Neural progenitor cell (in vitro differentiated cells): ENCODE data around the gene SPTBN4. TPM values are rescaled to one million over a fixed set of nuclear protein-coding genes. Genes with fewer than 3 reads are reported as not detected.
"Not testable (repeated sequence)": the region's sequence is repeated elsewhere in the genome, so short reads cannot be mapped to it uniquely, and the experiment has no call there.

Source experiments
- DNase-seq: peaks from one replicate; pipeline ENCODE4 v3.0.0-alpha.2; 2016; ENCODE audit warnings: low spot score
- H2AFZ ChIP-seq: fragments of 200-600 bp; sonication (generic); replicated peaks from 2 replicates; pipeline ENCODE4 v1.6.1; 2016; ENCODE audit warnings: antibody characterized with exemption
- H3F3A ChIP-seq: fragments of 200-600 bp; sonication (generic); 2 replicates; pipeline ENCODE4 v1.6.1; 2016; ENCODE audit warnings: antibody characterized with exemption, low read depth
- H3K27ac ChIP-seq: fragments of 200-600 bp; sonication (generic); 2 replicates; pipeline ENCODE4 v1.5.1; 2016; ENCODE audit warnings: mild to moderate bottlenecking
- H3K27me3 ChIP-seq: fragments of 200-600 bp; sonication (generic); 2 replicates; pipeline ENCODE4 v1.6.1; 2016; ENCODE audit warnings: mild to moderate bottlenecking, moderate library complexity
- H3K36me3 ChIP-seq: fragments of 200-600 bp; sonication (generic); 2 replicates; pipeline ENCODE4 v1.5.1; 2016
- H3K4me1 ChIP-seq: fragments of 200-600 bp; sonication (generic); 2 replicates; pipeline ENCODE4 v1.6.1; 2016; ENCODE audit warnings: mixed run types
- H3K4me2 ChIP-seq: fragments of 200-600 bp; sonication (generic); 2 replicates; pipeline ENCODE4 v1.6.1; 2016
- H3K4me3 ChIP-seq: fragments of 200-600 bp; sonication (generic); 2 replicates; pipeline ENCODE4 v1.5.1; 2016
- H3K79me2 ChIP-seq: fragments of 200-600 bp; sonication (generic); 2 replicates; pipeline ENCODE4 v1.6.1; 2016; ENCODE audit warnings: low read depth
- H3K9ac ChIP-seq: fragments of 200-600 bp; sonication (generic); 2 replicates; pipeline ENCODE4 v1.6.1; 2016
- H3K9me3 ChIP-seq: fragments of 200-600 bp; sonication (generic); 2 replicates; pipeline ENCODE4 v1.5.1; 2016; ENCODE audit warnings: low read depth
- H4K20me1 ChIP-seq: fragments of 200-600 bp; sonication (generic); 2 replicates; pipeline ENCODE4 v1.6.1; 2016; ENCODE audit warnings: low read depth
- H3K27ac Mint-ChIP-seq: 3 replicates; pipeline ENCODE4 v1.8.0; 2021; ENCODE audit warnings: mixed read lengths
- H3K27me3 Mint-ChIP-seq: 2 replicates; pipeline ENCODE4 v1.8.0; 2022; ENCODE audit warnings: low read depth, mild to moderate bottlenecking, inconsistent platforms, moderate library complexity, mixed read lengths; ENCODE audit not compliant: insufficient read depth
- H3K36me3 Mint-ChIP-seq: 3 replicates; pipeline ENCODE4 v1.8.0; 2021; ENCODE audit warnings: mixed read lengths
- H3K4me1 Mint-ChIP-seq: 3 replicates; pipeline ENCODE4 v1.8.0; 2021; ENCODE audit warnings: mixed read lengths
- H3K4me3 Mint-ChIP-seq: 3 replicates; pipeline ENCODE4 v1.8.0; 2021; ENCODE audit warnings: mild to moderate bottlenecking, moderate library complexity, mixed read lengths
- H3K9me3 Mint-ChIP-seq: 3 replicates; pipeline ENCODE4 v1.8.0; 2020; ENCODE audit warnings: mixed read lengths
- EZH2 ChIP-seq: fragments of 200-600 bp; sonication (generic); IDR thresholded peaks from 2 replicates; pipeline ENCODE4 v1.6.1; 2017; ENCODE audit warnings: antibody characterized with exemption, mild to moderate bottlenecking, moderate library complexity
- EZH2phosphoT487 ChIP-seq: fragments of 200-600 bp; sonication (generic); IDR thresholded peaks from 2 replicates; pipeline ENCODE4 v1.6.1; 2017; ENCODE audit warnings: antibody characterized with exemption
- total RNA-seq: library from RNA; depleted of rRNA; stranded (reverse); fragments of >200 nt; gene quantifications from 2 replicates; pipeline ENCODE4 v1.2.3, GENCODE V29; 2015; ENCODE audit warnings: low replicate concordance
- TF ChIP-seq, protein P1 (sequence below): fragments of 200-600 bp; sonication (generic); IDR thresholded peaks from 2 replicates; pipeline ENCODE4 v1.5.1; 2017; ENCODE audit warnings: antibody characterized with exemption, mild to moderate bottlenecking

SPTBN4 gene
- total RNA-seq, 1 donor from 2014 or later: 2.5 TPM

DNA sequence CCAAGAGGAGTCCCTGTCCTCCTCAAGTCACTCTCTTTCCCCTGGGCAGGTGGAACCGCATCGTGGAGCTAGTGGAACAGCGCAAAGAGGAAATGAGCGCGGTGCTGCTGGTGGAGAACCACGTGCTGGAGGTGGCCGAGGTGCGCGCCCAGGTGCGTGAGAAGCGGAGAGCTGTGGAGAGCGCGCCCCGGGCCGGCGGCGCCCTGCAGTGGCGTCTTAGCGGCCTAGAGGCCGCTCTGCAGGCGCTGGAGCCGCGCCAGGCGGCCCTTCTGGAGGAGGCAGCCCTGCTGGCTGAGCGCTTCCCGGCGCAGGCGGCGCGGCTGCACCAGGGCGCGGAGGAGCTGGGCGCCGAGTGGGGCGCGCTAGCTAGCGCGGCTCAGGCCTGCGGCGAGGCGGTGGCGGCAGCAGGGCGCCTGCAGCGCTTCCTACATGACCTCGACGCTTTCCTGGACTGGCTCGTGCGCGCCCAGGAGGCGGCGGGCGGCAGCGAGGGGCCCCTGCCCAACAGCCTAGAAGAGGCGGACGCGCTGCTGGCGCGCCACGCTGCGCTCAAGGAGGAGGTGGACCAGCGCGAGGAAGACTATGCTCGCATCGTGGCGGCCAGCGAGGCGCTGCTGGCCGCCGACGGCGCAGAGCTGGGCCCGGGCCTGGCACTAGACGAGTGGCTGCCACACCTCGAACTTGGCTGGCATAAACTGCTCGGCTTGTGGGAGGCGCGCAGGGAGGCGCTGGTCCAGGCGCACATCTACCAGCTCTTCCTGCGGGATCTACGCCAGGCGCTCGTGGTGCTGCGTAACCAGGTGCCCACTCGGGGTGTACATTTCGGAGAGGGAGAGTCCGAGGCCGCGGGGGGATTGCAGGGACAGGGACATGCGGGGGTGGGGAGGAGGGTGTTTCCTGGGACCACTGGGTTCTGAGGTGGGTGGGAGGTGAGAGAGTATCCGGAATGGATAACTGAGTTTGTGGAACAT, 52.8 kb downstream of the SPTBN4 start:
- Mint-ChIP-seq H3K9me3 (peaks cover 4% of the 10 kb centered on the region), H3K4me1 (peaks cover 3% of the 10 kb centered on the region), H3K4me3 (peak overlapping the region; percentile 41), H3K27me3 (peaks cover 57% of the 10 kb centered on the region), H3K27ac (no peak overlapping the region), H3K36me3 (no peaks in the 10 kb centered on the region)
- H3K27ac ChIP-seq: no peak overlapping the region
- H2AFZ ChIP-seq: peak overlapping the region; percentile 79
- peak; percentile 64 for TF ChIP-seq EZH2phosphoT487
- peak; percentile 81 for TF ChIP-seq EZH2
- TF ChIP-seq, protein P1, sequence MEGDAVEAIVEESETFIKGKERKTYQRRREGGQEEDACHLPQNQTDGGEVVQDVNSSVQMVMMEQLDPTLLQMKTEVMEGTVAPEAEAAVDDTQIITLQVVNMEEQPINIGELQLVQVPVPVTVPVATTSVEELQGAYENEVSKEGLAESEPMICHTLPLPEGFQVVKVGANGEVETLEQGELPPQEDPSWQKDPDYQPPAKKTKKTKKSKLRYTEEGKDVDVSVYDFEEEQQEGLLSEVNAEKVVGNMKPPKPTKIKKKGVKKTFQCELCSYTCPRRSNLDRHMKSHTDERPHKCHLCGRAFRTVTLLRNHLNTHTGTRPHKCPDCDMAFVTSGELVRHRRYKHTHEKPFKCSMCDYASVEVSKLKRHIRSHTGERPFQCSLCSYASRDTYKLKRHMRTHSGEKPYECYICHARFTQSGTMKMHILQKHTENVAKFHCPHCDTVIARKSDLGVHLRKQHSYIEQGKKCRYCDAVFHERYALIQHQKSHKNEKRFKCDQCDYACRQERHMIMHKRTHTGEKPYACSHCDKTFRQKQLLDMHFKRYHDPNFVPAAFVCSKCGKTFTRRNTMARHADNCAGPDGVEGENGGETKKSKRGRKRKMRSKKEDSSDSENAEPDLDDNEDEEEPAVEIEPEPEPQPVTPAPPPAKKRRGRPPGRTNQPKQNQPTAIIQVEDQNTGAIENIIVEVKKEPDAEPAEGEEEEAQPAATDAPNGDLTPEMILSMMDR: peak; percentile 14
- H3F3A ChIP-seq: peaks cover 6% of the 10 kb centered on the region
- no peaks in the 10 kb centered on the region for H3K36me3 ChIP-seq
- H3K4me2 ChIP-seq: peak overlapping the region; percentile 66
- no peaks in the 10 kb centered on the region for H3K4me1 ChIP-seq
- peak; percentile 74 for DNase-seq
- H3K9ac ChIP-seq: no peak overlapping the region
- H3K9me3 ChIP-seq: no peaks in the 10 kb centered on the region
- H3K27me3 ChIP-seq: peaks cover 74% of the 10 kb centered on the region
- H4K20me1 ChIP-seq: no peaks in the 10 kb centered on the region
- H3K4me3 ChIP-seq: peak overlapping the region; percentile 33
- no peaks in the 10 kb centered on the region for H3K79me2 ChIP-seq

DNA sequence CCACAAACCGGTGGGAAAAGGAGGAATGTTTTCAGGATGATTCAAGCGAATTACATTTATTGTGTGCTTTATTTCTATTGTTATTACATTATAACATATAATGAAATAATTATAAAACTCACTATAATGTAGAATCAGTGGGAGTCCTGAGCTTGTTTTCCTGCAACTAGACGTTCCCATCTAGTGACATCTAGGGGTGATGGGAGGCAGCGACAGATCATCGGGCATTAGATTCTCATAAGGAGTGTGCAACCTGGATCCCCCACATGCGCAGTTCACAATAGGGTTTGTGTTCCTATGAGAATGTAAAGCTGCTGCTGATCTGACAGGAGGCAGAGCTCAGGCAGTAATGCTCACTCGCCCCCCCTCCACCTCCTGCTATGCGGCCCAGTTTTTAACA, 54.5 kb downstream of the SPTBN4 start:
- H2AFZ ChIP-seq: no peak overlapping the region
- Mint-ChIP-seq H3K9me3 (peaks cover 4% of the 10 kb centered on the region), H3K36me3 (no peaks in the 10 kb centered on the region), H3K4me3 (no peak overlapping the region), H3K27me3 (peaks cover 50% of the 10 kb centered on the region), H3K27ac (no peak overlapping the region), H3K4me1 (peaks cover 7% of the 10 kb centered on the region)
- no peak overlapping the region for H3K4me2 ChIP-seq
- H3K4me3 ChIP-seq: no peak overlapping the region
- H3K27ac ChIP-seq: no peak overlapping the region
- H3K4me1 ChIP-seq: no peaks in the 10 kb centered on the region
- peaks cover 6% of the 10 kb centered on the region for H3F3A ChIP-seq
- H3K36me3 ChIP-seq: no peaks in the 10 kb centered on the region
- H3K27me3 ChIP-seq: peaks cover 57% of the 10 kb centered on the region
- H3K79me2 ChIP-seq: no peaks in the 10 kb centered on the region
- no peaks in the 10 kb centered on the region for H3K9me3 ChIP-seq
- no peak for DNase-seq
- H3K9ac ChIP-seq: no peak overlapping the region
- TF ChIP-seq, protein P1: peak; percentile 15
- TF ChIP-seq EZH2phosphoT487: no peak
- no peak for TF ChIP-seq EZH2
- H4K20me1 ChIP-seq: no peaks in the 10 kb centered on the region

DNA sequence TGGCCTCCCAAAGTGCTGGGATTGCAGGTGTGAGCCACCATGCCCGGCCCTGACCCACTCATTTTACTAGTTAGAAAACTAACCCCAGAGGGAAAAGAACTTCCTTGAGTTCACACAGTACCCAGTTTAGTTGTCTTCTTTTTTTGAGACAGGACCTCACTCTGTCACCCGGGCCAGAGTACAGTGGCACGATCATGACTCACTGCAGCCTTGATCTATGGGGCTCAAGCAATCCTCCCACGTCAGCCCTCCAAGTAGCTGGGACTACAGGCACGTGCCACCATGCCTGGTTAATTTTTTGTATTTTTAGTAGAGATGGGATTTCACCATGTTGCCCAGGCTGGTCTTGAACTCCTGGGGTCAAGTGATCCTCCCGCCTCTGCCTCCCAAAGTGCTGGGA, 55.1 kb downstream of the SPTBN4 start:
- H3K9me3 ChIP-seq, DNase-seq, H3K36me3 ChIP-seq, H3K4me3 ChIP-seq, H3K4me3 Mint-ChIP-seq, H3F3A ChIP-seq, H3K79me2 ChIP-seq, H3K36me3 Mint-ChIP-seq, H3K9me3 Mint-ChIP-seq, H3K4me2 ChIP-seq, H3K27ac Mint-ChIP-seq, H3K9ac ChIP-seq, H2AFZ ChIP-seq, H3K4me1 ChIP-seq, H4K20me1 ChIP-seq, H3K27ac ChIP-seq, H3K4me1 Mint-ChIP-seq: not testable (repeated sequence)
- peaks cover 45% of the 10 kb centered on the region for H3K27me3 Mint-ChIP-seq
- peaks cover 51% of the 10 kb centered on the region for H3K27me3 ChIP-seq
